PFSK-1 (cell line): ENCODE data around the gene TEX13A.

ENCODE experiments used
- FOXP2 ChIP-seq: optimal IDR thresholded peaks from 2 replicates; pipeline ENCODE3; 2011; ENCODE audit warnings: borderline replicate concordance, control low read depth, inconsistent platforms; ENCODE audit not compliant: insufficient read depth; ENCODE audit errors: extremely low read length, extremely low read depth
- POLR2AphosphoS5 ChIP-seq: IDR thresholded peaks from 2 replicates; pipeline ENCODE4 v1.6.1; 2012; ENCODE audit warnings: low read depth, mild to moderate bottlenecking, control low read depth, low read length, moderate library complexity
- REST ChIP-seq, 2 experiments: IDR thresholded peaks; 2 replicates each; pipeline versions ENCODE4 v1.6.1 to v1.8.0; 2011 to 2012; ENCODE audit warnings: low read depth in 2 of 2, low read length in 2 of 2, control low read depth in 1 of 2, inconsistent platforms in 1 of 2, mild to moderate bottlenecking in 1 of 2, moderate library complexity in 1 of 2; ENCODE audit not compliant: insufficient read depth in 1 of 2
- SIN3A ChIP-seq: IDR thresholded peaks from 2 replicates; pipeline ENCODE4 v1.6.1; 2012; ENCODE audit warnings: mild to moderate bottlenecking, low read length, moderate library complexity, borderline replicate concordance; ENCODE audit not compliant: insufficient read depth
- TAF1 ChIP-seq: IDR thresholded peaks from 2 replicates; pipeline ENCODE4 v1.6.1; 2012; ENCODE audit warnings: low read length, control low read depth, borderline replicate concordance; ENCODE audit not compliant: insufficient read depth

TEX13A gene

DNA sequence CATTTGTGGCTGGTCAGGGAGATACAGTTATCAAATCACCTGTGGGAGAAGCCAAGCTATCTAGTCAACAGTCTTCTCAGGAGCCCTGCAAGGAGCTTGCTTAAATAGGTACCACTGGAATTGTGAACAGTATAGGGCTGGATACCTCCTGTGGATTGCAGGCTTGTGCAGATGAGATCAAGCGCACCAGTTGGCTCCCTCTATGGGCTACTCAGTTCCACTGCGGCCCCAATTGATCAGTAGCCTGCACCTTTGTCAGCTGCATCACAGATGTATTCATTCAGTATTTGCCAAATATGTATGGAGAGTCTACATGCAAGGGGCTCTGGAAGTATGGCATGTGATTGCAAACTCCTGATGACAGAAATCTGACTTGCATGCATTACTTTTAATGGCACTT lies 28.6 kb downstream of the TEX13A start:
- TF ChIP-seq REST (IDR thresholded peaks at IDR 0.05; ENCODE audit: insufficient read depth in 1 of 2, low read depth in 2 of 2, low read length in 2 of 2) (no peak), POLR2AphosphoS5 (no peak), SIN3A (no peak), FOXP2 (no peak), TAF1 (no peak)

DNA sequence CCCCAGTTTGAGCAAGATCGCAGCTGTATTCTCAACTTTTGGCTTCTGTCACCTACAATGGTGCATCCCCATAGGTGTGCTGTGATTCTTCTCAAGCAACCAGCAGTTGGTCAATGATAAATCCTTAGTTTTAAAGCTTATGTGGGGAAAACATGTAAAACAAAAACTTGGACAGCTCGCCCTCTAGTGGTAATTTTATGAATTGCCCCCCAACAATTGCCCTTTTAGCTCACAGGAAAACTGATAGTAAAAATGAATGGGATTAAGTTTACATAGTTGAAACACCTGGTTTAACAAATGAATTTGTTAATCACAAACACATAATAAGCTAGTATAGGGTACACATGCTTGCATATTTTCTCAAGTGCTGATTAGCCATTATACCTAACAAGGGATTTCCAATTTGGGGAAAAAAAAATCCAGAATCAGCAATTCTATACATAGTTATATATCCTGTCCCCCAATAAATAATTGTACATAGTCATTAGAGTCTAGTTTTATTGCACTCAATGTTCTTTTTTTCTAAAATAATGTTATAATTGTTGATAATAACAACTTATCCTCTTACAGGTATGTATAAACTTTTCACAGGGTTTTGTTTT lies 30.1 kb downstream of the TEX13A start:
- TF ChIP-seq REST (IDR thresholded peaks at IDR 0.05; ENCODE audit: insufficient read depth in 1 of 2, low read depth in 2 of 2, low read length in 2 of 2) = no peak
- TF ChIP-seq FOXP2 = no peak
- no peak for TF ChIP-seq TAF1
- TF ChIP-seq POLR2AphosphoS5 = no peak
- TF ChIP-seq SIN3A = no peak

DNA sequence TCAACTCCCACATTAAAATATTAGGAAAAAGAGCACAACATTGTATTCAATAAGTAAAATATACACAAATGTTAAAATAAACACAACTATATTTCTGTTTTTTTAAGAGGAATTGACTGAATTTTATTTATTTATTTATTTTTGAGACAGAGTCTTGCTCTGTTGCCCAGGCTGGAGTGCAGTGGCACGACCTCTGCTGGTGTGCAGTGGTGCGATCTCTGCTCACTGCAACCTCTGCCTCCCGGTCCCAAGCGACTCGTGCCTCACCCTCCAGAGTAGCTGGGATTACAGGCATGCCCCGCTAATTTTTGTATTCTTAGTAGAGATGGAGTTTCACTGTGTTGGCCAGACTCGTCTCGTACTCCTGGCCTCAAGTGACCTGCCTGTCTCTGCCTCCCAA lies 31.4 kb downstream of the TEX13A start:
- TF ChIP-seq FOXP2 (no peak), TAF1 (no peak), REST (IDR thresholded peaks at IDR 0.05; ENCODE audit: insufficient read depth in 1 of 2, low read depth in 2 of 2, low read length in 2 of 2) (no peak), SIN3A (no peak), POLR2AphosphoS5 (no peak)

- TF ChIP-seq REST (IDR thresholded peaks at IDR 0.05; ENCODE audit: insufficient read depth in 1 of 2, low read depth in 2 of 2, low read length in 2 of 2) (no peak), SIN3A (no peak), FOXP2 (no peak), POLR2AphosphoS5 (no peak), TAF1 (no peak)
These were observed 40.9 kb downstream of the TEX13A start for GRCh38 chrX:105179644-105180043.

DNA sequence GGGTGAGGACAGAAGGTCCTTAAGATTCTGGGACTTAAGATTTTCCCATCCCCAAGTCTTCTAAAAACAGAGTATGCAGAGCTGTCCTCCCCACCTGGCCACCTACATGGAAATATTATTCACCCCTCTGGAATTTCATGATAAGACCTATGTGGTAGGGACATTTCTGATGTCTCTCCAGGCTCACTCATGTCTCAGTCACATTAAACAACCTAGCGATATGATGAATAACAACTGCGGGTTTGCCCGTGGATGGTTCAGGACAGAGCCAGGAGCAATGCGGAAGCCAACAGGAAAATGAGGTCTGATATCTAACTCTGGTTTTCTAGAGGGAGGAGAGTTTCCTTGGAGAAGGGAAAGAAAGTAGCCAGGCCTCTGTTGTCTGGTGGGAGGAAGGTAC lies 47.4 kb downstream of the TEX13A start:
- no peak for TF ChIP-seq POLR2AphosphoS5
- TF ChIP-seq TAF1 = no peak
- TF ChIP-seq REST (IDR thresholded peaks at IDR 0.05; ENCODE audit: insufficient read depth in 1 of 2, low read depth in 2 of 2, low read length in 2 of 2) = no peak
- no peak for TF ChIP-seq FOXP2
- no peak for TF ChIP-seq SIN3A
